Activated T-cell treated with anti-CD3 and anti-CD28 coated beads for 48 hours (primary cell): ENCODE data around the gene RAP2B.
"Not testable (repeated sequence)": the region's sequence is repeated elsewhere in the genome, so short reads cannot be mapped to it uniquely, and the experiment has no call there.

Source experiments
- DNase-seq: peaks from one replicate; pipeline ENCODE4 v3.0.0-alpha.2; 2020; ENCODE audit warnings: low read depth

RAP2B gene

GRCh38 chr3:153161714-153162512 lies at the start of gene RAP2B:
RAP2B (plus strand) TSS chr3:153162226; CDS start chr3:153162694, 468 bp downstream.
- DNase-seq: peak; percentile 95

- no peak for DNase-seq
Measured at GRCh38 chr3:153113541-153113940, 48.5 kb upstream of the RAP2B start.

DNA sequence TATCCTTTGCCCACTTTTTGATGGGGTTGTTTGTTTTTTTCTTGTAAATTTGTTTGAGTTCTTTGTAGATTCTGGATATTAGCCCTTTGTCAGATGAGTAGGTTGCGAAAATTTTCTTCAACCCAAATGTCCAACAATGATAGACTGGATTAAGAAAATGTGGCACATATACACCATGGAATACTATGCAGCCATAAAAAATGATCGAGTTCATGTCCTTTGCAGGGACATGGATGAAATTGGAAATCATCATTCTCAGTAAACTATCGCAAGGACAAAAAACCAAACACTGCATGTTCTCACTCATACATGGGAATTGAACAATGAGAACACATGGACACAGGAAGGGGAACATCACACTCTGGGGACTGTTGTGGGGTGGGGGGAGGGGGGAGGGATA lies 47.8 kb upstream of the RAP2B start:
- DNase-seq: not testable (repeated sequence)

DNA sequence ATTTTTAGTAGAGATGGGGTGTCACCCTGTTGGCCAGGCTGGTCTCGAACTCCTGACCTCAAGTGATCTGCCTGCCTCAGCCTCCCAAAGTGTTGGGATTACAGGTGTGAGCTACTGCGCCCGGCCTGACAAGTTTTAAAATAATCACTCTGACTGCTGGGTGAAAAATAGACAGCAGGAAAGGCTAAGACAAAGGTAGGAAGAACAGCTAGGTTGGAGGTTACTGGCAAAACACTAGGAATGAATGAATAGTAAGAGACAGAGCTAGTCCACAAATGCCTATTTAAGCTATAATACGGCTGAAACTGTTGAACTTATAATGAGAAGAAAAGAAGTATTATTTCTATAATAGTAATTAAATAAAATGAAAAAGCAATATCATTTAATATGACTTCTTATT lies 46.7 kb upstream of the RAP2B start:
- DNase-seq: no peak

DNA sequence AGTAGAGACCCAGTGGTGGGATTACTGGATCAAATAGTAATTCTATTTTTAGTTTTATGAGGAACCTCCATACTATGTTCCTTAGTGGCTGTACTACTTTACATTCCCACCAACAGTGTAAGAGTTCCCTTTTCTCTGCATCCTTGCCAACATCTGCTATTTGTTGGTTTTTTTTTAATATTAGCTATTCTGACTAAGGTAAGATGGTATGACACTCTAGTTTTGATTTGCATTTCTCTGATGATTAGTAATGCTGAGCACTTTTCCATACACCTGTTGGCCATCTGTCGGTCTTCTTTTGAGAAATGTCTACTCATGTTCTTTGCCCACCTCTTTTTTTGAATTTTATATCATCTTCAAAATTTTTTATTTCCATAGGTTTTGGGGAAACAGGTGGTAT lies 34.2 kb upstream of the RAP2B start:
- DNase-seq: no peak

GRCh38 chr3:153129426-153129825 lies 32.6 kb upstream of the RAP2B start:
- DNase-seq: no peak

DNA sequence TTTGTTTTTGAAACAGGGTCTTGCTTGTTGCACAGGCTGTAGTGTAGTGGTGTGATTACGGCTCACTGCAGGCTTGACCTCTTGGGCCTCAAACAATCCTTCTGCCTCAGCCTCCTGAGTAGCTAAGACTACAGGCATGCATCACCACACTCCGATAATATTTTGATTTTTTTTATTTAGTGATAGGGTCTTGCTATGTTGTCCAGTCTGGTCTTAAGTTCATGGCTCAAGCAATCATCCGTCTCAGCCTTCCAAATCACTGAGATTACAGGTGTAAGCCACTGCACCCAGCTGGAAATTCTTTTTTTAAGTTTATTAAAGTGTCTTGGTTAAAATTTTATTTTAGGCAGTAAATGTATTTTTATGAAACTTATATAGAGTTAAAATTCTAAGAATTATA lies 32.2 kb upstream of the RAP2B start:
- DNase-seq: no peak

DNA sequence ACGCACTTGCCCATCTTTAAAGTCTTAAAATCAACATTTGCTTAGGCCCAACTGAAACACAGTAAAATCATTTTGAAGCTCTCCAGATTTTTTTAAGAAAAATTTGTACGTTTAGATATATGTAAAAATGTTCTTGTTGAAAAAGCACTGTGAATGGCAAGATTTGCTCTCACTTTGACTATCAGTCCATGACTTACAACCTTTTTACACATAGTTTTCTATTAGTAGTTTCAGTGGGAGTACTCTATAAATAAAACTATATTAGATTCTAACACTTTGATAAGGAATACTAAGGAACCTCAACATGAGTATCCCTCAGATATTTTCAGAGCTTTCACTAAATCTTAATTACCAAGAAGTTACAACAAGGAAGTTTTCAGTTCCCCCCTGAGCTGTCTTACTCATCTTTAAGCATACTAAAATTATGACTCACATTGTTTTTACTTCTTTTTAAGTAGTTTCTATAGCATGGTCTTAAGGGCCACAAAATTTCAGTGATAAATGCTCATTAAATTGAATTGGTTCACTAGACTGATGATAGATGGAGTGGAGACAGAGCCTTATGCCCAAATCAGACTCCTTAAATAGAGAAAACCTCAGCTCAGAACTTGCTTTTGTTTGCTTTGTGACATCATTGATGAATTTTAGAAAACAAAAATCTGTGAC lies 31.6 kb upstream of the RAP2B start:
- no peak for DNase-seq

DNA sequence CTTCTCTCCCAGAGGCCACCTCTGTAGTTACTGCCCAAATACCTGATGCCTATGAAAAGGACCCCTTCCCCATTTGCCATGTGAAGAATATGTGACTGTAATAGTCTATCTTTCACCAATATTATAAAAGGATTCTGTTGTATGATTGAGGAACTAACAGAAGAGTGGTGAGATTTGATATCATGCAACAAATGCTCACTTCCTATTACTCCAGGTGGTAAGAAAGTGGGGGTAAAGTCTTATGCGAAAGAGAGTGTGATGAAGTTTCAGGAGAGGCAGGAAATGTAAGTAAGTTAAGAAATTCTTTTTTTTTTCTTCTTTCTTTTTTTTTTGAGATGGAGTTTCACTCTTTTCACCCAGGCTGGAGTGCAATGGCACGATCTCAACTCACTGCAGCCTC lies 24.4 kb upstream of the RAP2B start:
- no peak for DNase-seq

GRCh38 chr3:153138276-153139210 lies 23.5 kb upstream of the RAP2B start:
- DNase-seq: peak; percentile 60

- DNase-seq: no peak
Measured at GRCh38 chr3:153142961-153143360, 19.1 kb upstream of the RAP2B start.

DNA sequence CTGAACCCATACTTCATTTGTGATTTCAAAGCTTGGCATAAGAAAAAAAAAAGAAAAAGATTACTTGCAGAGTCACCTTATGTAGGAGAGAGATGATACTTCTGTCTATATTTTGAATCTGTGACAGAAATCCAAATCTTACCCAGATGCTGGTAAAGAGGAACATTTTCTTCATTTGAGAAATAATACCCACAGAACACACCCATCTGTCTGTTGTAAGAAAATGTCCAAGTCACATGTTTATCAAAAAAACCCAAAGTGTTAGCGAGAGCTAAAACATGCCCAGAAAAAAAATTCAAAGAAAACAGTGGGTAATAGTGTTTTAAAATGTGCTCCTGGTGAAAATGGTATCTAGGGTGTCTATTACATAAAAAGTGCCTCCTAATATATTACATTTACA lies 18.0 kb upstream of the RAP2B start:
- no peak for DNase-seq

DNA sequence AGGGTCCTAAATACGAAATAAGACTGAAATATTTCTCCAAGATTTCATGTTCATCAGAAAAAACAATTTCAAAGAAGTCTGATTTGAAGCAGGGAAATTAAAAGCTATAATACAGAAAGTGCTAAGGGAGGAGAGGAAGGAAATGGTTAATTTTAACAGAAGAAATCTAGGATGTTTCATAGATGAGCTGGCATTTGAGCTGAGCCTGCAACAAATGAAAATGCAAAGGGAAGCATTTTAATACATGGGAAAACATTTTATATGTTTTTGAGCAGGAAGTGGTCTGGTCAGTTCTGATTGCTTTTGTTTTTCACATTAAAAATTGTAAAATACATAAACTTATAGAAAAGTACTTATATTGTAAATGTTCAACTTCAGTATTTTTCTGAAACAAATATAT lies 17.2 kb upstream of the RAP2B start:
- no peak for DNase-seq

DNA sequence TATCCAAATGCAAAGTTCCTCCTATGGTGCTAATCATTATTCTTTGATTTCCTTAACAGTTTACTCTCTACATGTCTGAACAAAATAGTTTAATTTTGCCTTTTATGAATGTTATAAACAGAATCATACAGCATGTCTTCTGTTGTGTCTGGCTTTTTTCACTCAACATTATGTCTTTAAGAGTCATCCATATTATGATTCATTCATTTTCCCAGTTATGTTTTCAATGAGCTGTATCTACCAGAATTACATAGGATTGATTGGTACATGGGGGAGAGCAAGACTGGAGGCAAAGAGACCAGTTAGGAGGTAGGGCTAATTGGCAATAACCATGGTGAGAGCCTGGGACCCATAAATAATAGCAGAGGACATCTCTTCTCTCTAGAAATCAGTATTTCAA lies 16.6 kb upstream of the RAP2B start:
- DNase-seq: no peak

- no peak for DNase-seq
Measured at GRCh38 chr3:153146191-153147053, 15.6 kb upstream of the RAP2B start.

DNA sequence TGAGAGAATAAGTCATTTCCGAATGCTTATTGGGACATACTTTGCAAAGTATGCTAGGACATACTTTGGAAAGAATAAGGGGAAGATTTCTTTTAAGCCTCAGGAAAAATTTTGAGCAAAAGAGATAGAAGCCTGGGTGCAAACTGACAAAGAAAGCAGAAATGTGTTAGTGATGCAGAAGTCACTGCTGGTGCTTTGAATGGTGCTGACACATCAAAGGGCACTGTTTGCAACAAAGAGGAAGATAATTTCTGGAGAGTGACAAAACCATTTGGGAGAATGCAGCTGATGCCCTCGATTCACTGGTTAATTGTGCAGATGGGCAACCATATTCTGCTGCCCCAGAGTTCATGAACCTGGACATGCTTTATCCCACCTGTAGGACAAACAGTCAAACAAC lies 11.0 kb upstream of the RAP2B start:
- no peak for DNase-seq

GRCh38 chr3:153155786-153156185 lies 6.2 kb upstream of the RAP2B start:
- not testable (repeated sequence) for DNase-seq

- DNase-seq: no peak
Measured at GRCh38 chr3:153158189-153158588, 3.8 kb upstream of the RAP2B start.

- DNase-seq: no peak
Measured at GRCh38 chr3:153158961-153159735, 2.9 kb upstream of the RAP2B start.

DNA sequence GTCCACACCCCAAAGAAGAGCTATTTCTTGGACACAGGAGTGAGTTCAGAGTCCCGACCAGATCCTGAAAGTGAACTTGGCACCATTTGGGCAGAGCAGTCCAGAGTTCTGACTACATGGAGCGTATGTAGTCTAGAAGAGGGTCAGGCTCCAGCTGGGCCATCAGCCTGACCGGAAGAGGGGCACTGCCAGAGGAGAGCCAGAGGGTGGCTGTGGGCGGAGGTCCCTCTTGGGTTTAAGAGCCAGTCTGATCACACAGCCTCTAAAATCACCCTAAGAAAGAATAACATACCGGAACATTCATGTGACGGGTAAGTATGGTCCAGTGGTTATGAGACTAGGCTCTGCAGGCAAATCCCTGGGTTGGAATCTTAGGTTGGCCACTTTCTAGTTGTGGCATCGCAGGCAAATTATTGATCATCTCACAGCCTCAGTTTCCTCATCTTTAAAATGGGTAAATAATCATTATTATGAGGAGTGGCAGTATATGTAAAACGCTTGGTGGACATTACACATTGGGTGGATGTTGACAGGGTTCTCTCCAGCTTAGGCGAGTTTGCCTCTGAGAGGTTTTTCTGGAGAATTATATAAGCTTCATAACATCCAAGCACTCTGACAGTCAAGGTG lies 2.1 kb upstream of the RAP2B start:
- no peak for DNase-seq
